GM12892 (cell line): ENCODE data around the gene SMG9.

Source experiments
- DNase-seq: peaks from one replicate; pipeline ENCODE4 v3.0.0; 2011; ENCODE audit not compliant: insufficient read length
- FAIRE-seq: peaks from 2 replicates; lab custom pipeline; 2011; peaks lifted over from hg19 to GRCh38; lab: Jason Lieb, UNC
- POLR2A ChIP-seq: IDR thresholded peaks from 2 replicates; pipeline ENCODE4 v1.6.1; 2011; ENCODE audit warnings: low read depth, low read length, control low read depth
- POLR2AphosphoS5 ChIP-seq: IDR thresholded peaks from 2 replicates; pipeline ENCODE4 v1.6.1; 2011; ENCODE audit warnings: low read depth, low read length, control low read depth
- TAF1 ChIP-seq: IDR thresholded peaks from 2 replicates; pipeline ENCODE4 v1.6.1; 2011; ENCODE audit warnings: low read depth, mild to moderate bottlenecking, control low read depth, low read length, borderline replicate concordance

Gene SMG9

DNA sequence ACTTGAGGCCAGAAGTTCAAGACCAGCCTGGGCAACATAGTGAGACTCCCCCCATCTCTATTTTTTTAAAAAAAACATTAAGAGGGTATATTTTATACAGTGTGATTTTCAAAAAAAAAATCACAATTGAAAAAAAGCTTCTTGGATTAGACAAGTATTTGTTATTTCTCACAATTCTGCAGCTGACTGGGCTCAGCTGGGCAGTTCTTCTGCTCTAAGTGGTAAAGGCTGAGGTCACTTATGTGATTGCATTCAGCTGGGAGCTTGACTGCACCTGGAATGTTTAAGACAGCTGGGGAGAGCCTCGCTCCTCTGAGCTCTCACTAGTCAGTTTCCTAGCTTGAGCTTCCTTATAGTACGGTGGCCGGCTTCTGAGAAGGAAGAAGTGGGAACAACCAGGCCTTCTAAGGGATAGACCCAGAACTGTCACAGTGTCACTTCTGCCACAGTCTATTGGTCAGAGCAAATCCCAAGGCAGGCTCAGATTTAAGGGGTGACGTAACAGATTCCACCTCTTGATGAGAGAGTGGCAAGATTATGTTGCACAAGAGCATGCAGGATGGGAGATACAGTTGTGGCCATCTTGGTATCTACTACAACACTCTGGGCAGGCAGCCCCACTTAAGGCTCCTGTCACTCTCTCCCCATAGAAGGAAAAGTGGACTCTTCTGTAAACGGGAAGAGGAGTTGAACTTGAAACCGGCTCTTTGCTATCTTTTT, 58.6 kb downstream of the SMG9 start:
- TF ChIP-seq TAF1 (no peak), POLR2A (no peak), POLR2AphosphoS5 (no peak)
- FAIRE-seq (no peak), DNase-seq (no peak)

DNA sequence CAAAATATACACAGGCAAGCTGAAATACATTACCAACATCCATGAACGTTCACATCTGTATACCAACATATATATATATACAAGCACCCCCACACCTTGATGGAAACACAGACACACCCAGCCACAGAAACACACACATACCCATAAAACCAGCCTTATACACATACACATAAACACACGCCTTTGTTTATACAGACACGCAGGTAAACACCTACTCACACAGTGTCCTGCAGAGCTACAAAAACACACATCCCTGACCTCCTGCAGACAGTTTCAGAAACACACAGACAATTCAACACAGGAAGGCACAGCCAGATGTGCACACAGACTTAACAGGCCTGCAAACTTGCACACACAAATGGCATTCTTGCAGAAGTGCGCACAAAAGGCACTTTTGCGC, 60.2 kb downstream of the SMG9 start:
- TF ChIP-seq POLR2AphosphoS5 = no peak
- TF ChIP-seq POLR2A = no peak
- no peak for TF ChIP-seq TAF1
- FAIRE-seq (no peak), DNase-seq (no peak)

DNA sequence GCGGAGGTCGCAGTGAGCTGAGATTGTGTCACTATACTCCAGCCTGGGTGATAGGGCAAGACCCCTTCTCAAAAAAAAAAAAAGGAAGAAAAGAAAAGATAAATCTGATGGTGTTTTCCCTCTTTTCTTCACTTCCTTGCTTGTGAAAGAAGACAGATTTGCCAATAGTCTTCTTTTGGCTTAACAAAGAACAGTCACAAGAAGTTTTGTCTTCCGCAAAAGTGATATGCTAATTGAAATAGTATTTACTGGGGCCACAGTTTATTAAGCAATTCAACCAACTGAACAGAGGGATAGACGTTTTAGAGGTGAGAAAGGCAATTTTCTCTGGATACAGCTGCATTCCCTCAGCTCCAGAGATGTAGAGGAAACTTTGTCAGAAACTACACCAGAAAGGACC, 61.9 kb downstream of the SMG9 start:
- FAIRE-seq = no peak
- DNase-seq = no peak
- no peak for TF ChIP-seq TAF1
- TF ChIP-seq POLR2A = no peak
- no peak for TF ChIP-seq POLR2AphosphoS5

DNA sequence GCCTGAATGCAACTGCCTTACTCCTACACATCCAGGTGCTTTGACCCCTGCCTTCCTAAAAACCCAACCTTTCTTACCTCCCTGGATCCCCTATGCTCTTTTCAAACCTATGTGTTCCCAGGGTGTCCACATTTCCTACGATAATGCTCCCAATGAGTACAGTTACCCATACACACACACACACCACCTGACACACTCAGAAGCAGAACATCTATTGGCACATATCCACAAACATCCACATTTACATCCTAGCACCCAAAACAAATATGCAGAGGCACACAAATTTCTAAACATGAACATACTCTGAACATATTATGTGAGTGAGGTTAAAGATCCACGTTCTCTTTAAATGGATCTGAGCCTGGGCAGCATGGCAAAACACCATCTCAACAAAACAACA, 62.4 kb downstream of the SMG9 start:
- TF ChIP-seq POLR2AphosphoS5 (no peak), TAF1 (no peak), POLR2A (no peak)
- no peak for FAIRE-seq

DNA sequence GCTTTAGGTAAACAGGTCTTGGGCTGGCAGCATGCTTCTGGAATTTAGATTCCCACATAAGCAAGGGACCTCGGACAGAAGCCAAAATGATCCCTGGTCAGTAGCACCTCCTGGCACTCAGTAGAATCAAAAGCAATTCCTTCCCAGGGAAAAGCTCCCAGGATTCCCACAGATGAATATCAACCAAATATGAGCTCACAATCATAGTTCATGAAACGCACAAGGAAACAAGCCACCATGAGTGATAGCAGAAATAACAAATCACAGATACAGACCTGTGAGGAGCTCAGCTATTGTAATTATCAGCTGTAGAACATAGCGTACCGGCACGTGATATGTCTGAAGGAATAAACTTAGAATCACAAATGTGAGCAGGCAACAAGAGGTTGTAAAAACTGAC, 63.0 kb downstream of the SMG9 start:
- FAIRE-seq (no peak), DNase-seq (no peak)
- TF ChIP-seq TAF1 = no peak
- TF ChIP-seq POLR2AphosphoS5 = no peak
- no peak for TF ChIP-seq POLR2A

More for the DNA sequence above, 62.4 kb downstream of the SMG9 start:
- no peak for DNase-seq

DNA sequence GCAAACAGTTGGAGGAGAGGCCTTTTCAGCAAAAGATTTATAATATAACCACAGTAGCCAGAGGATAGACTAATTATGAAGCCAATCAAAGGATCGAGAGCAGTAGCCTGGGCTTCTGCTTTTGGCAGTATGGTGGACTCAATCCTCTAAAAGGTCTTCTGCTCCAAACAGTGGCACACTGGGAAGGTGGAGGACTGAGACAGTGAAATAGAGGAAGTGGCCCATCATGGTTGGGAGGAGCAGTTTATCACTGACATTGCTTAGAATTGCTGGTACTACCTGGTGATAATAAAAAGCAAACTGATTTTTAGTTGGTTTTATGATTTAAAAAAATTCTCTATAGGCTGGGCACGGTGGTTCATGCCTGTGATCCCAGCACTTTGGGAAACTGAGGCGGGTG, 63.9 kb downstream of the SMG9 start:
- FAIRE-seq (no peak), DNase-seq (no peak)
- TF ChIP-seq POLR2AphosphoS5 = no peak
- no peak for TF ChIP-seq TAF1
- no peak for TF ChIP-seq POLR2A

DNA sequence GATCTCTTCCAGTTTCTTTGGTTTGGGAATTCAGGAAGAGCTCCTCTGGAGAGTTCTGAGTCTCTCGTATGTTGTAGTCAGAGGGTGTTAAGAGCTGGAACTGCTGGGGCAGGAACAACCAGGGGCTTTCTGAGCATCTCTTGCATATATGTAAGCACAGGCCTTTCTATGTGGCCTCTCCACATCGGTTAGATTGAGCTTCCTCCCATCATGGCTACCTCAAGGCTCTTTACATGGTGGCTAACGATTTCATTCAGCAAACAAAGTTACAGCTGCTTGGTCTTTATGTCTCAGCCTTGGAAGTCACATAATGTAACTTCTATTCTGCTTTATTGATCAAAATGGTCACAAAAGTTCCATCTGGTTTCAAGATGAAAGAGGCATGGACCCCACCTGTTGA, 64.3 kb downstream of the SMG9 start:
- DNase-seq (no peak), FAIRE-seq (no peak)
- TF ChIP-seq POLR2AphosphoS5 = no peak
- TF ChIP-seq TAF1 = no peak
- no peak for TF ChIP-seq POLR2A

DNA sequence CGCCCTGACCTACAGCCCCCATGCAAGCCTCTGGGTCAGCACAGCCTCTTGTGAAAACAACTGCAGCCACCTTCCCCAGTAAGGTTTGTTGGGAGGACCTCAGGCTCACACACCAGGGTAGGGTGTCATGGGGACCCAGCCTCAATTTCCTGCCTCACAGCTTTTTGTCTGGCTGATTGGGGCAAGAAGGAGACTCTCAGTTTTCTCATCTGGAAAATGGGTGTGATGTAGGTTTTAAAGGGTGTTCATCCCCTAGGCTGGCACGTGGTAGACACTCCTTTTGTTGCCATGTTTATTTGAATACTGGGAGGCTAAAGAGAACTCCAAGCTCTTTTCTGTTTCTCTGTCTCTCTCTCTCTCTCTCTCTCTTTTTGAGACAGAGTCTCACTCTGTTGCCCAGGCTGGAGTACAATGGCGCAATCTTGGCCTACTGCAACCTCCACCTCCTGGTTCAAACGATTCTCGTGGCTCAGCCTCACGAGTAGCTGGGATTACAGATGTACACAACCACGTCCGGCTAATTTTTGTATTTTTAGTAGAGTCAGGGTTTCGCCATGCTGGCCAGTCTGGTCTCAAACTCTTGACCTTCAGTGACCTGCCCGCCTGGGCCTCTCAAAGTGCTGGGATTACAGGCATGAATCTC, 66.6 kb downstream of the SMG9 start:
- FAIRE-seq = no peak
- TF ChIP-seq POLR2AphosphoS5 = no peak
- TF ChIP-seq TAF1 = no peak
- no peak for TF ChIP-seq POLR2A
- no peak for DNase-seq

DNA sequence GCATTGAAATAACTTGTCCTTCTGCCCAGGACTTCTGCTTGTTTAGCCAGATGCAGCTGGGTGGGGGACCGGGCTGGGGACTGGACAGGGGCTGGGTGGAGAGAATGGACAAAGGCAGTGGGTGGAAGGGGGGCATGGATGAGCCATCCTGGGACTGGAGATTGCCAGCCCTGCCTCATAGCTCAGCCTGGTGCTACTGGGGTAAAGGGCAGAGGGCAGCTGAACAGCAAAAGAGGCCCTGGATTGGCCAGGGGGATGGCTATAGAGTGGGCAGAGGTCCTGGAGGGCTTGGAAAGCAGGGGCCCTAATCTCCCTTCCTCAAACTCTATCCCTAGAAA, 67.1 kb downstream of the SMG9 start:
- no peak for FAIRE-seq
- TF ChIP-seq TAF1 (no peak), POLR2A (no peak), POLR2AphosphoS5 (no peak)

DNA sequence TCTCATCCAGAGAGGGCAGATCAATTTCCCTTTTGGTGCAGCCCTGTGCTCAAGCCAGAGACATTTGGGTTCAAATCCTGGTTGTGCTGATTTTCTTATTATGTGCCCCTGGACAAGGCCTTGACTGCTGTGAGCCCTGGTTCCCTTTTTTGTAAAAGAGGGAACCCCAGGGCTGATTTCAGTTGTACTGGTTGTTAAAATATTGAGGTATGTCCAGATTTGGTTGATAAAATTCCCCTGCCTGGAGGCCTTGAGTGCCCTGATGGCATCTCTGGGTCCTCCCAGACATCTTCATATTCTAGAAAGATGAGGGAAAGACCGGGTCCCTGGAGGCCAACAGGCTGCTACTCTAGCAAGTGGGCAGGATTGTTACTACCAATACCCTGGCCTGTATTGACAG, 70.4 kb downstream of the SMG9 start:
- TF ChIP-seq POLR2A (no peak), POLR2AphosphoS5 (no peak), TAF1 (no peak)
- DNase-seq (no peak), FAIRE-seq (no peak)

More for the DNA sequence above, 67.1 kb downstream of the SMG9 start:
- no peak for DNase-seq

DNA sequence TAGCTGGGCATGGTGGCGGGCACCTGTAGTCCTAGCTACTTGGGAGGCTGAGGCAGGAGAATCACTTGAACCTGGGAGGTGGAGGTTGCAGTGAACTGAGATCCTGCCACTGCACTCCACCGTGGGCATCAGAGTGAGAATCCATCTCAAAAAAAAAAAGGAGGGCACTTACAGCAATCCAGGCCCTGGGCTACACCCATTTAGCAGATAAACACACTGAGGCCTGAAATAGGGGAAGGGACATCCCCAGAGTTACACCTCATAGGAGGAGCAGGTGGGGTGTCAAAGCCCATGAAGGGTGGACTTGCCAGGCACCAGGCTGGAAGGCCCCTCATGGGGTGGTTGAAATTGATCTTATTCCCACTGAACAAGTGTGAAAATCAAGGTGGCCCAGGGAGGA, 70.9 kb downstream of the SMG9 start:
- TF ChIP-seq POLR2AphosphoS5 (no peak), POLR2A (no peak), TAF1 (no peak)
- DNase-seq (no peak), FAIRE-seq (no peak)
